ENCODE results near the gene GALNT4. TPM values are rescaled to one million over a fixed set of nuclear protein-coding genes. Genes with fewer than 3 reads are reported as not detected.

The GALNT4 gene
- polyA plus RNA-seq, 1 experiment, result 7.3 TPM

DNA sequence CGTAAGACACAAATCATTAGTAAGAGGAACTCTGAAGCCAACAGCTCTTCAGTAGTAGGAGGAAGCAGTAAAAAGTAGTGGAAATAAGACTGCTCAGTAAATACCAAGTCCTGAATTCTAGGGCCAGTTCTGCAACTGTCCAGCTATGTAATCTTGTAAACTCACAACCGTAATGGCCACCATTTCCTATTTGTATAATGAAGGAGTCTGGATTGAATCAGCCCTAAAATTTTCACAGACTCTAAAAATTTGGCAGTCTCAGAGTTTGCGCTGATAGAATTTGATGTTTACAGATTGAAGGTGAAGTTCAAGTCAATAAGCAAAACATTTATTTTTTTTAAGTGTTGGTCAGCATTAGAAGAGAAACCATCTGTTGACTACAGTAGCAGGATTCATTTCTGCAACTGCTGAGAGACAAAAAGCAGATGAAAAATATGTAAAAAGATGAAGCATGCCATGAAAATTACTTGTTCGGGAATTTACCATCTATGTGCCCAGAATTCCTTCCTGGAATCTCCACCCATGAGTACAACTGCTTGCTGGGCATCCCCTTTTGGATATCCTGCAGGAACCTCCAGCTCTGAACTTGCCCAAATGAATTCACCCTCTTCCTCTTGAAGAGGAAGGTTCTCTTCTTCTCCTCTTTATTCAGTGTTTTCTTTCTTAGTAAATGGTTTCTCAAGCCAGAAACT lies 47.5 kb downstream of the GALNT4 start:
- POLR2A ChIA-PET, result no interaction called here
- DNase-seq (ENCODE audit: low read depth, low spot score), result no peak
- H3K4me3 ChIP-seq (ENCODE audit: low read depth, low read length), result no peak overlapping the region
- H3K27ac ChIP-seq (ENCODE audit: low read depth, low read length), result no peak overlapping the region
- CTCF ChIA-PET, result interaction anchor here (0.6 to 0.7 kb wide), 2 partner anchors 15 to 460 kb away, joined by 3 to 4 read pairs; no protein-coding TSS in a partner anchor
- TF ChIP-seq CTCF (IDR thresholded peaks at IDR 0.05; ENCODE audit: low read depth, low read length), result no peak
- no peaks in the 10 kb centered on the region for H3K27me3 ChIP-seq (ENCODE audit: control insufficient read depth, insufficient read depth, low read length)
- no peaks in the 10 kb centered on the region for H3K9me3 ChIP-seq (ENCODE audit: control insufficient read depth, insufficient read depth, low read length)

- no peaks in the 10 kb centered on the region for H3K9me3 ChIP-seq (ENCODE audit: control insufficient read depth, insufficient read depth, low read length)
- ChIA-PET CTCF (interaction anchor here (0.6 kb wide), 1 partner anchor 459 kb away, joined by 4 read pairs; no protein-coding TSS in a partner anchor), POLR2A (no interaction called here)
- no peak overlapping the region for H3K4me3 ChIP-seq (ENCODE audit: low read depth, low read length)
- no peaks in the 10 kb centered on the region for H3K27me3 ChIP-seq (ENCODE audit: control insufficient read depth, insufficient read depth, low read length)
- no peak overlapping the region for H3K27ac ChIP-seq (ENCODE audit: low read depth, low read length)
- no peak for TF ChIP-seq CTCF (IDR thresholded peaks at IDR 0.05; ENCODE audit: low read depth, low read length)
- DNase-seq (ENCODE audit: low read depth, low spot score), result no peak
These were observed 48.4 kb downstream of the GALNT4 start for GRCh38 chr12:89476232-89476631.

DNA sequence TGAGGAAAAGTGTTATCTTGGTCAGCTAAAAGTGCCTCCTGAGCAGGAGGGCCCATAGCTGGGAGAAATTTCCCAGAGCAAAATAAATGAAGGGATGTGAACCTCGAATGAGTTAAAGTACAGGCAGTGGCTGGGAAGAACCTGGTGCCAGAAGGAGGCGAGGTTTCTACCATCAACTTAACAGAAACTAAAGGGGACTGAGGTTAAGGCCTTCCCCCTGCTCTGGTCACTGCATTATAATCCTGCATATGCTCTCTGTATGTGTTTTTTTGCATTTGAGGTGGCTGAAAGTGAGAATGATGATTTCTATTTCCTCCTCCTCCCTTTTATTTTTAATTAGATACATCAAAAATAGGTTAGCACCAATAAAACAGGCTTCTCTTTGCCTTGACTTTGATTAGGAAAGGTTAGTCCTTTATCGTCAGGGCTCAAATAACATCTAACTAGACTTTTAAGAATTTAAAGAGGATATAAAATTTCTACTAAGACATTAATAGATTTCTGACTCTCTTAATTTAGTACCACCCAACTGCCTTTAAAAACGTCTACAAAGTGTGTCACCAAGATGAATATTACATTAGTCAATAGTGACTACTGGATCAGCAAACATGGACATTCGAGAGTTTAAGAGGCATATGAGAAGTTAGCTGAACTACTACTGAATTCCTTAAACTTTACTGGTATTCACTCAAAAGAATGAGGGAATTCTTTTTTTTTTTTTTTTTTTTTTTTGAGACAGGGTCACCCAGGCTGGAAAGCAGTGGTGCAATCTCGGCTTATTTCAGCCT lies 49.2 kb downstream of the GALNT4 start:
- TF ChIP-seq CTCF (IDR thresholded peaks at IDR 0.05; ENCODE audit: low read depth, low read length), result no peak
- no peak overlapping the region for H3K4me3 ChIP-seq (ENCODE audit: low read depth, low read length)
- ChIA-PET CTCF (interaction anchor here (0.9 to 1.5 kb wide), 3 partner anchors 49 to 458 kb away, joined by 3 to 6 read pairs (median 3); no protein-coding TSS in a partner anchor), POLR2A (no interaction called here)
- H3K9me3 ChIP-seq (ENCODE audit: control insufficient read depth, insufficient read depth, low read length), result no peaks in the 10 kb centered on the region
- no peak for DNase-seq (ENCODE audit: low read depth, low spot score)
- no peaks in the 10 kb centered on the region for H3K27me3 ChIP-seq (ENCODE audit: control insufficient read depth, insufficient read depth, low read length)
- H3K27ac ChIP-seq (ENCODE audit: low read depth, low read length), result no peak overlapping the region

DNA sequence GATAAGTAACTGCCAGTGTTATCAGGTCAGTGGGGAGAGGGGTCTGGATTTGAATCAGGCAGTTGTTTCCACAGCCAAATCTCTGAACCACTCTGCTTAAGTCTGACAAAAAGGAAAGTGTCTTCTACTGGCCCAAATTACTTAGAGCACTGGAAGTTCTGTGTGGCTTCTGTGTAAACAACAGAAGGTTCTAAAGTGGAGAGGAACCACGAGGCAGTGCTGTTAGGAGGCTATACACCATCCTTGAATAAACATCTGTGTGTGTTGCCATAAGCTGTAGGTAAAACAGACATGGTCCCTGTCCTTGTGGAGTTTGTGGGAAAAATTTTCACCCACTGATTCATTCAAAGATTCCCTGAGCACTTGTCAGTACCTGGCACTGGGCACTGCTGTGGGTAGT lies 50.0 kb downstream of the GALNT4 start:
- no peak for TF ChIP-seq CTCF (IDR thresholded peaks at IDR 0.05; ENCODE audit: low read depth, low read length)
- ChIA-PET CTCF (interaction anchor here (0.9 to 1.5 kb wide), 6 partner anchors 12 to 457 kb away, joined by 3 to 6 read pairs (median 4); no protein-coding TSS in a partner anchor), POLR2A (no interaction called here)
- no peaks in the 10 kb centered on the region for H3K9me3 ChIP-seq (ENCODE audit: control insufficient read depth, insufficient read depth, low read length)
- H3K4me3 ChIP-seq (ENCODE audit: low read depth, low read length), result no peak overlapping the region
- no peak overlapping the region for H3K27ac ChIP-seq (ENCODE audit: low read depth, low read length)
- no peaks in the 10 kb centered on the region for H3K27me3 ChIP-seq (ENCODE audit: control insufficient read depth, insufficient read depth, low read length)
- DNase-seq (ENCODE audit: low read depth, low spot score), result no peak

Small RNA genes lying within 50 kb of the gene (small RNA-seq; reads per million reads assigned to genes)
- not detected for gene AC025034.2 (ENCODE audit: insufficient read length, low read depth)
- not detected for gene POC1B-GALNT4 (ENCODE audit: insufficient read length, low read depth)

Other genes starting within 250 kb of the GALNT4 start
- 27.9 and 32.0 TPM in 2 replicates for gene DUSP6, start 172.3 kb downstream of the GALNT4 start, polyA plus RNA-seq (2011; rRNA removed)
- 9.3 and 11.9 TPM in 2 replicates for gene POC1B, start 1.3 kb upstream of the GALNT4 start, polyA plus RNA-seq (2011; rRNA removed)
- gene ATP2B1, start 184.0 kb upstream of the GALNT4 start, polyA plus RNA-seq (2011; rRNA removed), result 33.3 and 42.7 TPM in 2 replicates